GM23338 (cell line): ENCODE results near the gene PORCN. TPM values are rescaled to one million over a fixed set of nuclear protein-coding genes. Genes with fewer than 3 reads are reported as not detected.

ENCODE experiments used
- ATAC-seq: fragments of 200-7000 bp; cut with Tn5 transposase; 3 replicates; pipeline ENCODE4 v1.9.1; 2020
- DNase-seq: peaks from one replicate; pipeline ENCODE4 v3.0.0-alpha.2; 2015; ENCODE audit warnings: low spot score
- H2AFZ ChIP-seq: fragments of 200-600 bp; sonication (generic); 2 replicates; pipeline ENCODE4 v1.8.0; 2016; ENCODE audit warnings: antibody characterized with exemption, mild to moderate bottlenecking, moderate library complexity
- H3F3A ChIP-seq: fragments of 200-600 bp; sonication (generic); replicated peaks from 2 replicates; pipeline ENCODE4 v1.8.0; 2017; ENCODE audit warnings: antibody characterized with exemption, mixed run types, low read depth
- H3K27ac ChIP-seq: fragments of 200-600 bp; sonication (generic); 2 replicates; pipeline ENCODE4 v1.6.1; 2016; ENCODE audit warnings: low read depth
- H3K27me3 ChIP-seq: fragments of 200-600 bp; sonication (generic); 2 replicates; pipeline ENCODE4 v1.8.0; 2016; ENCODE audit warnings: mild to moderate bottlenecking, mixed run types, moderate library complexity; ENCODE audit not compliant: insufficient read depth
- H3K36me3 ChIP-seq: fragments of 200-600 bp; sonication (generic); 2 replicates; pipeline ENCODE4 v1.8.0; 2016; ENCODE audit warnings: mild to moderate bottlenecking; ENCODE audit not compliant: insufficient read depth
- H3K4me1 ChIP-seq: fragments of 200-600 bp; sonication (generic); 2 replicates; pipeline ENCODE4 v1.8.0; 2016; ENCODE audit warnings: mild to moderate bottlenecking, moderate library complexity; ENCODE audit not compliant: insufficient read depth
- H3K4me2 ChIP-seq: fragments of 200-600 bp; sonication (generic); 2 replicates; pipeline ENCODE4 v1.7.1; 2017; ENCODE audit warnings: mixed run types
- H3K4me3 ChIP-seq: fragments of 200-600 bp; sonication (generic); 2 replicates; pipeline ENCODE4 v1.6.1; 2016; ENCODE audit warnings: mixed run types
- H3K79me2 ChIP-seq: fragments of 200-600 bp; sonication (generic); replicated peaks from 2 replicates; pipeline ENCODE4 v1.8.0; 2017; ENCODE audit warnings: mild to moderate bottlenecking; ENCODE audit not compliant: insufficient read depth
- H3K9me2 ChIP-seq: fragments of 200-600 bp; sonication (generic); 2 replicates; pipeline ENCODE4 v1.8.0; 2017; ENCODE audit not compliant: insufficient read depth
- H4K20me1 ChIP-seq: fragments of 200-600 bp; sonication (generic); replicated peaks from 2 replicates; pipeline ENCODE4 v1.8.0; 2017; ENCODE audit warnings: mild to moderate bottlenecking; ENCODE audit not compliant: insufficient read depth
- H3K27ac Mint-ChIP-seq: 2 replicates; pipeline ENCODE4 v1.8.0; 2020; ENCODE audit warnings: inconsistent platforms, mild to moderate bottlenecking, moderate library complexity, mixed read lengths
- H3K27me3 Mint-ChIP-seq: 3 replicates; pipeline ENCODE4 v1.8.0; 2022; ENCODE audit warnings: low read depth, mild to moderate bottlenecking, moderate library complexity, mixed read lengths, inconsistent platforms; ENCODE audit not compliant: insufficient read depth, poor library complexity
- H3K36me3 Mint-ChIP-seq: 3 replicates; pipeline ENCODE4 v1.8.0; 2021; ENCODE audit warnings: low read depth, mild to moderate bottlenecking, inconsistent platforms, moderate library complexity, mixed read lengths
- H3K4me1 Mint-ChIP-seq: 3 replicates; pipeline ENCODE4 v1.8.0; 2020; ENCODE audit warnings: mild to moderate bottlenecking, inconsistent platforms, mixed read lengths
- H3K4me3 Mint-ChIP-seq: 3 replicates; pipeline ENCODE4 v1.8.0; 2021; ENCODE audit warnings: moderate library complexity, mild to moderate bottlenecking, inconsistent platforms, mixed read lengths
- H3K9me3 Mint-ChIP-seq: 3 replicates; pipeline ENCODE4 v1.8.0; 2020; ENCODE audit warnings: moderate library complexity, mild to moderate bottlenecking, inconsistent platforms, mixed read lengths
- CREB1 ChIP-seq: fragments of 250-450 bp; sonication (Bioruptor Pico); IDR thresholded peaks from 2 replicates; pipeline ENCODE4 v1.5.0; 2020; ENCODE audit warnings: low read depth, mild to moderate bottlenecking, moderate library complexity
- EZH2 ChIP-seq: fragments of 200-600 bp; sonication (generic); IDR thresholded peaks from one replicate; pipeline ENCODE4 v1.8.0; 2017; ENCODE audit warnings: antibody characterized with exemption, mild to moderate bottlenecking, low read depth; ENCODE audit not compliant: unreplicated experiment
- JUNB ChIP-seq: IDR thresholded peaks from one replicate; pipeline ENCODE4 v1.6.1; 2016; ENCODE audit warnings: antibody characterized with exemption; ENCODE audit not compliant: unreplicated experiment
- NANOG ChIP-seq: IDR thresholded peaks from 2 replicates; pipeline ENCODE4 v1.6.1; 2016; ENCODE audit warnings: antibody characterized with exemption, borderline replicate concordance
- POLR2AphosphoS5 ChIP-seq: IDR thresholded peaks from 2 replicates; pipeline ENCODE4 v1.6.1; 2016; ENCODE audit warnings: antibody characterized with exemption, low read depth
- ZNF114 ChIP-seq: fragments of 250-450 bp; sonication (Bioruptor Pico); IDR thresholded peaks from 2 replicates; pipeline ENCODE4 v1.5.0; 2020; ENCODE audit warnings: mild to moderate bottlenecking, moderate library complexity
- ZNF331 ChIP-seq: fragments of 250-450 bp; sonication (Bioruptor Pico); IDR thresholded peaks from 2 replicates; pipeline ENCODE4 v1.5.0; 2020; ENCODE audit warnings: low read depth, mild to moderate bottlenecking, moderate library complexity
- polyA plus RNA-seq: library from polyadenylated mRNA; unstranded; fragments of >200 nt; fragmentation: Nextera tagmentation; extraction: Ambion mirVana; gene quantifications from 2 replicates; pipeline ENCODE4 v1.2.1, GENCODE V29; 2016
- total RNA-seq: library from RNA; depleted of rRNA; stranded (reverse); fragments of >200 nt; shearing (Covaris generic); gene quantifications from 2 replicates; pipeline ENCODE4 v1.2.3, GENCODE V29; 2014
- TF ChIP-seq, protein P1 (sequence below): IDR thresholded peaks from 2 replicates; pipeline ENCODE4 v1.6.1; 2016; ENCODE audit warnings: antibody characterized with exemption
- TF ChIP-seq, protein P2 (sequence below): fragments of 250-450 bp; sonication (Bioruptor Pico); IDR thresholded peaks from 2 replicates; pipeline ENCODE4 v1.5.0; 2020; ENCODE audit warnings: mild to moderate bottlenecking, moderate library complexity
- TF ChIP-seq, protein P3 (sequence below): IDR thresholded peaks from one replicate; pipeline ENCODE4 v1.6.1; 2018; ENCODE audit warnings: antibody characterized with exemption; ENCODE audit not compliant: unreplicated experiment
- TF ChIP-seq, protein P4 (sequence below), 2 experiments: fragments of 200-600 bp in 1 of 2; sonication (generic) in 1 of 2; conservative IDR thresholded peaks; 2 replicates each; pipeline versions ENCODE4 v1.5.1 to v1.6.1; 2016 to 2017; ENCODE audit warnings: antibody characterized with exemption in 2 of 2, low read depth in 2 of 2, mild to moderate bottlenecking in 2 of 2, moderate library complexity in 1 of 2

PORCN gene
- total and polyA plus RNA-seq, 2 experiments from 2014 or later, result 19.4 to 28.5 TPM

DNA sequence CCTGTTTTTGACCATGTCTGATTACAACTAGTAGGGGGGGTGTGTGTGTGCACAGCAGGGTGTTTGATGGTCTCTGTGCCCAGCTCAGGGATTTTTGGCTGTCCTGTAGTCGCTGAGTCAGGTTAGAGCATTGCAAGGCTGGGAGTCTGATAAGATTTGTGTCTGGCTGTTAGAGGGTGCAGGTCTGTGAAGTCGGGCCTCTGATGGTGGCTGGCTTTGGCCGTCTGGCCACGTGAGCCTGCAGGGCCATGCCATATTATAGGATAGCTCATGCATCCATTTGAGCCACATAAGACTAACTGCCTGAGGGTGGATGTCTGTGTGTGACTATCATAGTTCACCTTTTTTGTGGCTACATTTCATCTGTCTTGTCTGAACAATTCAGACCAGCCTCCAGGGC lies 4.9 kb downstream of the PORCN start:
- Histone ChIP-seq H3K27me3 (no peaks in the 10 kb centered on the region), H4K20me1 (no peaks in the 10 kb centered on the region), H3K9me2 (no peaks in the 10 kb centered on the region), H3K36me3 (no peaks in the 10 kb centered on the region), H3K4me1 (no peaks in the 10 kb centered on the region), H3F3A (no peaks in the 10 kb centered on the region), H3K4me2 (no peak overlapping the region), H3K79me2 (no peaks in the 10 kb centered on the region), H2AFZ (no peak overlapping the region), H3K4me3 (no peak overlapping the region), H3K27ac (no peak overlapping the region)
- Mint-ChIP-seq H3K4me1 (peaks cover 3% of the 10 kb centered on the region; the same call in 1 of the 3 replicates), H3K36me3 (peaks cover 10% of the 10 kb centered on the region; the same call in 2 of the 3 replicates), H3K27ac (no peak overlapping the region), H3K4me3 (no peak overlapping the region), H3K9me3 (no peaks in the 10 kb centered on the region), H3K27me3 (peaks cover 11% of the 10 kb centered on the region)
- no peak for DNase-seq
- TF ChIP-seq, protein P1, sequence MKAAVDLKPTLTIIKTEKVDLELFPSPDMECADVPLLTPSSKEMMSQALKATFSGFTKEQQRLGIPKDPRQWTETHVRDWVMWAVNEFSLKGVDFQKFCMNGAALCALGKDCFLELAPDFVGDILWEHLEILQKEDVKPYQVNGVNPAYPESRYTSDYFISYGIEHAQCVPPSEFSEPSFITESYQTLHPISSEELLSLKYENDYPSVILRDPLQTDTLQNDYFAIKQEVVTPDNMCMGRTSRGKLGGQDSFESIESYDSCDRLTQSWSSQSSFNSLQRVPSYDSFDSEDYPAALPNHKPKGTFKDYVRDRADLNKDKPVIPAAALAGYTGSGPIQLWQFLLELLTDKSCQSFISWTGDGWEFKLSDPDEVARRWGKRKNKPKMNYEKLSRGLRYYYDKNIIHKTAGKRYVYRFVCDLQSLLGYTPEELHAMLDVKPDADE, result no peak
- TF ChIP-seq POLR2AphosphoS5, result no peak
- TF ChIP-seq ZNF331 (CRISPR knock-in tag), result no peak
- TF ChIP-seq, protein P2, sequence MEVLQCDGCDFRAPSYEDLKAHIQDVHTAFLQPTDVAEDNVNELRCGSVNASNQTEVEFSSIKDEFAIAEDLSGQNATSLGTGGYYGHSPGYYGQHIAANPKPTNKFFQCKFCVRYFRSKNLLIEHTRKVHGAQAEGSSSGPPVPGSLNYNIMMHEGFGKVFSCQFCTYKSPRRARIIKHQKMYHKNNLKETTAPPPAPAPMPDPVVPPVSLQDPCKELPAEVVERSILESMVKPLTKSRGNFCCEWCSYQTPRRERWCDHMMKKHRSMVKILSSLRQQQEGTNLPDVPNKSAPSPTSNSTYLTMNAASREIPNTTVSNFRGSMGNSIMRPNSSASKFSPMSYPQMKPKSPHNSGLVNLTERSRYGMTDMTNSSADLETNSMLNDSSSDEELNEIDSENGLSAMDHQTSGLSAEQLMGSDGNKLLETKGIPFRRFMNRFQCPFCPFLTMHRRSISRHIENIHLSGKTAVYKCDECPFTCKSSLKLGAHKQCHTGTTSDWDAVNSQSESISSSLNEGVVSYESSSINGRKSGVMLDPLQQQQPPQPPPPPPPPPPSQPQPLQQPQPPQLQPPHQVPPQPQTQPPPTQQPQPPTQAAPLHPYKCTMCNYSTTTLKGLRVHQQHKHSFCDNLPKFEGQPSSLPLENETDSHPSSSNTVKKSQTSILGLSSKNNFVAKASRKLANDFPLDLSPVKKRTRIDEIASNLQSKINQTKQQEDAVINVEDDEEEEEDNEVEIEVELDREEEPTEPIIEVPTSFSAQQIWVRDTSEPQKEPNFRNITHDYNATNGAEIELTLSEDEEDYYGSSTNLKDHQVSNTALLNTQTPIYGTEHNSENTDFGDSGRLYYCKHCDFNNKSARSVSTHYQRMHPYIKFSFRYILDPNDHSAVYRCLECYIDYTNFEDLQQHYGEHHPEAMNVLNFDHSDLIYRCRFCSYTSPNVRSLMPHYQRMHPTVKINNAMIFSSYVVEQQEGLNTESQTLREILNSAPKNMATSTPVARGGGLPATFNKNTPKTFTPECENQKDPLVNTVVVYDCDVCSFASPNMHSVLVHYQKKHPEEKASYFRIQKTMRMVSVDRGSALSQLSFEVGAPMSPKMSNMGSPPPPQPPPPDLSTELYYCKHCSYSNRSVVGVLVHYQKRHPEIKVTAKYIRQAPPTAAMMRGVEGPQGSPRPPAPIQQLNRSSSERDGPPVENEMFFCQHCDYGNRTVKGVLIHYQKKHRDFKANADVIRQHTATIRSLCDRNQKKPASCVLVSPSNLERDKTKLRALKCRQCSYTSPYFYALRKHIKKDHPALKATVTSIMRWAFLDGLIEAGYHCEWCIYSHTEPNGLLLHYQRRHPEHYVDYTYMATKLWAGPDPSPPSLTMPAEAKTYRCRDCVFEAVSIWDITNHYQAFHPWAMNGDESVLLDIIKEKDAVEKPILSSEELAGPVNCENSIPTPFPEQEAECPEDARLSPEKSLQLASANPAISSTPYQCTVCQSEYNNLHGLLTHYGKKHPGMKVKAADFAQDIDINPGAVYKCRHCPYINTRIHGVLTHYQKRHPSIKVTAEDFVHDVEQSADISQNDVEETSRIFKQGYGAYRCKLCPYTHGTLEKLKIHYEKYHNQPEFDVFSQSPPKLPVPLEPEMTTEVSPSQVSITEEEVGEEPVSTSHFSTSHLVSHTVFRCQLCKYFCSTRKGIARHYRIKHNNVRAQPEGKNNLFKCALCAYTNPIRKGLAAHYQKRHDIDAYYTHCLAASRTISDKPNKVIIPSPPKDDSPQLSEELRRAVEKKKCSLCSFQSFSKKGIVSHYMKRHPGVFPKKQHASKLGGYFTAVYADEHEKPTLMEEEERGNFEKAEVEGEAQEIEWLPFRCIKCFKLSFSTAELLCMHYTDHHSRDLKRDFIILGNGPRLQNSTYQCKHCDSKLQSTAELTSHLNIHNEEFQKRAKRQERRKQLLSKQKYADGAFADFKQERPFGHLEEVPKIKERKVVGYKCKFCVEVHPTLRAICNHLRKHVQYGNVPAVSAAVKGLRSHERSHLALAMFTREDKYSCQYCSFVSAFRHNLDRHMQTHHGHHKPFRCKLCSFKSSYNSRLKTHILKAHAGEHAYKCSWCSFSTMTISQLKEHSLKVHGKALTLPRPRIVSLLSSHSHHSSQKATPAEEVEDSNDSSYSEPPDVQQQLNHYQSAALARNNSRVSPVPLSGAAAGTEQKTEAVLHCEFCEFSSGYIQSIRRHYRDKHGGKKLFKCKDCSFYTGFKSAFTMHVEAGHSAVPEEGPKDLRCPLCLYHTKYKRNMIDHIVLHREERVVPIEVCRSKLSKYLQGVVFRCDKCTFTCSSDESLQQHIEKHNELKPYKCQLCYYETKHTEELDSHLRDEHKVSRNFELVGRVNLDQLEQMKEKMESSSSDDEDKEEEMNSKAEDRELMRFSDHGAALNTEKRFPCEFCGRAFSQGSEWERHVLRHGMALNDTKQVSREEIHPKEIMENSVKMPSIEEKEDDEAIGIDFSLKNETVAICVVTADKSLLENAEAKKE (CRISPR knock-in tag), result no peak
- no peak for TF ChIP-seq NANOG
- no peak for TF ChIP-seq ZNF114 (CRISPR knock-in tag)
- TF ChIP-seq, protein P3, sequence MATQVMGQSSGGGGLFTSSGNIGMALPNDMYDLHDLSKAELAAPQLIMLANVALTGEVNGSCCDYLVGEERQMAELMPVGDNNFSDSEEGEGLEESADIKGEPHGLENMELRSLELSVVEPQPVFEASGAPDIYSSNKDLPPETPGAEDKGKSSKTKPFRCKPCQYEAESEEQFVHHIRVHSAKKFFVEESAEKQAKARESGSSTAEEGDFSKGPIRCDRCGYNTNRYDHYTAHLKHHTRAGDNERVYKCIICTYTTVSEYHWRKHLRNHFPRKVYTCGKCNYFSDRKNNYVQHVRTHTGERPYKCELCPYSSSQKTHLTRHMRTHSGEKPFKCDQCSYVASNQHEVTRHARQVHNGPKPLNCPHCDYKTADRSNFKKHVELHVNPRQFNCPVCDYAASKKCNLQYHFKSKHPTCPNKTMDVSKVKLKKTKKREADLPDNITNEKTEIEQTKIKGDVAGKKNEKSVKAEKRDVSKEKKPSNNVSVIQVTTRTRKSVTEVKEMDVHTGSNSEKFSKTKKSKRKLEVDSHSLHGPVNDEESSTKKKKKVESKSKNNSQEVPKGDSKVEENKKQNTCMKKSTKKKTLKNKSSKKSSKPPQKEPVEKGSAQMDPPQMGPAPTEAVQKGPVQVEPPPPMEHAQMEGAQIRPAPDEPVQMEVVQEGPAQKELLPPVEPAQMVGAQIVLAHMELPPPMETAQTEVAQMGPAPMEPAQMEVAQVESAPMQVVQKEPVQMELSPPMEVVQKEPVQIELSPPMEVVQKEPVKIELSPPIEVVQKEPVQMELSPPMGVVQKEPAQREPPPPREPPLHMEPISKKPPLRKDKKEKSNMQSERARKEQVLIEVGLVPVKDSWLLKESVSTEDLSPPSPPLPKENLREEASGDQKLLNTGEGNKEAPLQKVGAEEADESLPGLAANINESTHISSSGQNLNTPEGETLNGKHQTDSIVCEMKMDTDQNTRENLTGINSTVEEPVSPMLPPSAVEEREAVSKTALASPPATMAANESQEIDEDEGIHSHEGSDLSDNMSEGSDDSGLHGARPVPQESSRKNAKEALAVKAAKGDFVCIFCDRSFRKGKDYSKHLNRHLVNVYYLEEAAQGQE, result no peak
- no peak for TF ChIP-seq EZH2
- no peak for TF ChIP-seq CREB1 (CRISPR knock-in tag)
- no peak for TF ChIP-seq JUNB
- TF ChIP-seq, protein P4, sequence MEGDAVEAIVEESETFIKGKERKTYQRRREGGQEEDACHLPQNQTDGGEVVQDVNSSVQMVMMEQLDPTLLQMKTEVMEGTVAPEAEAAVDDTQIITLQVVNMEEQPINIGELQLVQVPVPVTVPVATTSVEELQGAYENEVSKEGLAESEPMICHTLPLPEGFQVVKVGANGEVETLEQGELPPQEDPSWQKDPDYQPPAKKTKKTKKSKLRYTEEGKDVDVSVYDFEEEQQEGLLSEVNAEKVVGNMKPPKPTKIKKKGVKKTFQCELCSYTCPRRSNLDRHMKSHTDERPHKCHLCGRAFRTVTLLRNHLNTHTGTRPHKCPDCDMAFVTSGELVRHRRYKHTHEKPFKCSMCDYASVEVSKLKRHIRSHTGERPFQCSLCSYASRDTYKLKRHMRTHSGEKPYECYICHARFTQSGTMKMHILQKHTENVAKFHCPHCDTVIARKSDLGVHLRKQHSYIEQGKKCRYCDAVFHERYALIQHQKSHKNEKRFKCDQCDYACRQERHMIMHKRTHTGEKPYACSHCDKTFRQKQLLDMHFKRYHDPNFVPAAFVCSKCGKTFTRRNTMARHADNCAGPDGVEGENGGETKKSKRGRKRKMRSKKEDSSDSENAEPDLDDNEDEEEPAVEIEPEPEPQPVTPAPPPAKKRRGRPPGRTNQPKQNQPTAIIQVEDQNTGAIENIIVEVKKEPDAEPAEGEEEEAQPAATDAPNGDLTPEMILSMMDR (conservative IDR thresholded peaks at IDR 0.05; ENCODE audit: low read depth in 2 of 2), result no peak
- ATAC-seq, result no peak
